ENCODE data around the gene LAMB4.

LAMB4 gene

DNA sequence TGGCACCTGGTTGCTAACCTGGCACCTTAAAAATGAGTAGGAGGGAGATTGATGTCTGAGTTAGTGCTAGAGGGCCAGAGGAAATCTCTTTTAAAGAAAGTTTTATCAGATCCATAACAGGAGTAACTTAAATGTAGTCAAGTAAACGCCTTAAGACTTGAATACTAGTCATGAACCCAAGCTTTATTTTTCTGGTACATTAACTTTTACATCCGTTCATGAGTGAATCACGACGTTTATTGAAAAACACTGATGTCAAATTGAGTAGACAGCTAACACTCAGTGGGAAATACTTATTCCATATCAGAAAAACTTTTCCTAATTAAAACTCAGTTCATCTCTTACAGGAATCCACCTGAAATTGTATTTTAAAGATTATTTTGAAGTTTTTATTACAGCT, 120.3 kb downstream of the LAMB4 start:
- no peak for DNase-seq

- DNase-seq = no peak
These were observed 121.3 kb downstream of the LAMB4 start for GRCh38 chr7:108008827-108009226.

GRCh38 chr7:108008240-108008639, 121.9 kb downstream of the LAMB4 start:
- no peak for DNase-seq

DNA sequence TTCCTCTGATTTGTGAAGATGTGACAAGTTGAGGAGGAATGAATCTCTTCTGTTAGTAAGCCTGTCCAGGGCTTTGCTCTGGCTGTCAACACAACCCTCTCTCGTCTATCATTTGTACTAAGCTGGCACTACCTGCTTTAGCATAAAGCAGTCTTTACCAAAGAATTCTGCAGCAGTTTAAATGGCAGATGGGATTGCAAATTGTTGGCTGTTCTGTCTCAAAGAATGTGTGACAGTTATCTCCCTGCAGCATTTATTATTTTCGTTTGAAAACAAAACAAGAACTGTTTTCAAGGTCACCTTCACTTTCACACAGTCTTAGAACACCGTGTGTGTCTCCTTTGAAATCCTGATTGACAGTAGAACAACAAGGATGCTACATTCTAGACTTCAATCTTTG, 122.4 kb downstream of the LAMB4 start:
- DNase-seq = no peak

DNA sequence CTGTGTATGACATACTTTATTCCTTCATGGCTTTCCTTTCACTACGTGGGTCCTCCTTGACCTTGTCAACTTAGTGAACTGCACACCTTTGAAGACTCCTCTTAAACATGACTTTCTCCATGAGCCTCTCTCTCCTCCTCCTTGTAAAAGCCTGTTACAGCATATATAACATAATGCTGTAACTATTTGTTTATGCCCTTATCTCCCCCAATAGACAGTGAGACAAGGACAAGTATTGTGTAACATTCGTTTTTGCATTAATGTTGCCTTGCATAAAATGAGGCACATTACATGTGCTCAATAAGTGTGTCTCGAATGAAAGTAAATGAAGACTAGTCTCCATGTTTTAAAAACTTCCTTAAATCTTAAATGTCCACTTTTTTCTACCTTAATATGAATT, 122.9 kb downstream of the LAMB4 start:
- DNase-seq = no peak

DNA sequence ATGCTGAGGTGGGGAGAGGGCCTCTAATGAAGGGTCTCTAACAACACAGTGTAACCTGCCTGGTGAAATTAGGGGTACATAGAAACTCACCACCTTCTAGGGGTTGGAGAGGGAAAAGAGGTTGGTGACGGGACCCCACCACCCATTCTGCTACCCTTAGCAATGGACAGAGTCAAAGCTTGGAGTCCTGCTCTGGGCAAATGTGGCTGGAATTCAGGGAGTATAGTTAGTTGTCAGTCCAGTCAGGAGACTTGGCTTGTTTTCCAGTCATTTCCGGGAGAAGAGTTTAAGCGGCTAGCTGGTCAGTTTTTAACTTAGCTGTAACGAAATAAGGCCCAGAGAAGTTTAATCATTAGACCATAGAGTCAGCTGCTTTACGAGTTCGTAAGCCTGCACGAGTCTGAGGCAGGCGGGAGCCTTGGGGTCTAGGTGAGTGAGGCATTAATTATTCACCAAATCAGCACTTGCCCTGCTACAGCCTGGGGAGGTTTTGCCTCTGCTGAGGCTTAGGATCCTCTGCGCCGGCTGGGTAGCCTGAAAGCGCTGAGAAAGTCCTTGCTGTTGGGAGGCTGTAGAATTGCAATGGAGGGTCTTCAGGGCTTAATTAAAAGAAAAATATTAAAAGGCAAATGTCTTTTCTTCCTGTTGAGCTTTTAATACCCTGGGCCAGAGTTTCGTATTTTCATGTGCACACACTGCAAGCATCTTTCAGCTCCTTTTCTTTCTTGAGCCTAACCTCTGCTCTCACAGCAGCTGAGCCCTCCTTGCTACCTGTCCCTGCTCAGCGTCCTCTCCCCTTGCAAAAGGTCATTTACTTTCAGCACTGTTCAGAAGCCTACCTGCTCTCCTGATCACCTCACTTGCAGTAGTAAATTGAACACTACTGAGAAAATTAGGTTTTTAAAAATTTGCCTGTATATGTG, 125.7 kb downstream of the LAMB4 start:
- DNase-seq = no peak

GRCh38 chr7:108003599-108003935, 126.6 kb downstream of the LAMB4 start:
- DNase-seq = no peak

GRCh38 chr7:108002726-108003598, 127.2 kb downstream of the LAMB4 start, which contains the start of gene LAMB1:
Gene LAMB1, minus strand, starts transcription at chr7:108003161. Its CDS starts 276 bp downstream, at chr7:108002885.
- no peak for DNase-seq

- no peak for DNase-seq
These were observed 128.1 kb downstream of the LAMB4 start for GRCh38 chr7:108001764-108002725.

GRCh38 chr7:108000875-108001763, 129.0 kb downstream of the LAMB4 start:
- no peak for DNase-seq

- no peak for DNase-seq
These were observed 130.2 kb downstream of the LAMB4 start for GRCh38 chr7:107999779-108000560.

- DNase-seq = no peak
These were observed 131.3 kb downstream of the LAMB4 start for GRCh38 chr7:107998660-107999480.

- DNase-seq = no peak
These were observed 132.0 kb downstream of the LAMB4 start for GRCh38 chr7:107998150-107998549.

- no peak for DNase-seq
These were observed 133.9 kb downstream of the LAMB4 start for GRCh38 chr7:107996072-107996882.

- no peak for DNase-seq
These were observed 134.7 kb downstream of the LAMB4 start for GRCh38 chr7:107995184-107996071.

GRCh38 chr7:107994421-107995030, 135.6 kb downstream of the LAMB4 start:
- no peak for DNase-seq

- DNase-seq = no peak
These were observed 136.3 kb downstream of the LAMB4 start for GRCh38 chr7:107993891-107994291.

All from CD4-positive, alpha-beta T cell treated with Interleukin-12 subunit alpha and Interleukin-12 subunit beta, for 1 hour (primary cell).